SK-N-SH treated with all-trans-retinoic acid at 6 μM for 48 hours (cell line): ENCODE results near the gene INTS15.

Source experiments
- CSDC2 ChIP-seq: fragments of 250-450 bp; sonication (Bioruptor Pico); IDR thresholded peaks from 2 replicates; pipeline ENCODE4 v1.5.0; 2020; ENCODE audit warnings: mild to moderate bottlenecking, moderate library complexity
- ISL1 ChIP-seq: fragments of 250-450 bp; sonication (Bioruptor Pico); IDR thresholded peaks from 2 replicates; pipeline ENCODE4 v2.1.2; 2022; ENCODE audit warnings: mild to moderate bottlenecking, moderate library complexity
- RARB ChIP-seq: fragments of 250-450 bp; sonication (Bioruptor Pico); IDR thresholded peaks from 2 replicates; pipeline ENCODE4 v1.8.0; 2021; ENCODE audit warnings: mild to moderate bottlenecking, moderate library complexity
- TCF4 ChIP-seq: fragments of 250-450 bp; sonication (Bioruptor Pico); IDR thresholded peaks from 2 replicates; pipeline ENCODE4 v1.8.0; 2021; ENCODE audit warnings: mild to moderate bottlenecking, moderate library complexity, borderline replicate concordance
- TOX ChIP-seq: fragments of 250-450 bp; sonication (Bioruptor Pico); IDR thresholded peaks from 2 replicates; pipeline ENCODE4 v1.8.0; 2021; ENCODE audit warnings: mild to moderate bottlenecking, moderate library complexity, borderline replicate concordance
- TF ChIP-seq, protein P1 (sequence below): fragments of 250-450 bp; sonication (Bioruptor Pico); IDR thresholded peaks from 2 replicates; pipeline ENCODE4 v1.5.1; 2020; ENCODE audit warnings: low read depth, mild to moderate bottlenecking, moderate library complexity
- TF ChIP-seq, protein P2 (sequence below): fragments of 250-450 bp; sonication (Bioruptor Pico); IDR thresholded peaks from 2 replicates; pipeline ENCODE4 v1.8.0; 2020; ENCODE audit warnings: mild to moderate bottlenecking, moderate library complexity, borderline replicate concordance

DNA sequence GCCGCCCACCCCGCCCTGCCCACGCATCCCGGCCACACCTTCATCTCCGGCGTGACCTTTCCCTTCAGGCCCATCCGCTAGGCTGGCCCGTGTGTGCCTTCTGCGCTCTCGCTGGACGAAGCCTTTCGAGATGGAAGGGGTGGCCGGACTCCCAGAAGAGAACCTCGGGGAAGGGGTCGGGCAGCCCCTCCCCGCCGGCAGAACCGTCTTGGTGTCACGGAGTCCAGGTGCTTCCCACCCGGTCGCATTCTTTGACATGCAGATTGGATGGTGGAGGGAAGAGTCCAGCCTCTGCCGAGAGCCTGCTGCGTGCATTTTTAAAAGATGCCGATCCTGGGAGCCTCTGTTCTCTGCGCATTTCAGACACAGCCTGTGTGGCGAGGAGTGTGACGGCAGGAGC is 18.3 kb downstream of the INTS15 start:
- TF ChIP-seq, protein P1, sequence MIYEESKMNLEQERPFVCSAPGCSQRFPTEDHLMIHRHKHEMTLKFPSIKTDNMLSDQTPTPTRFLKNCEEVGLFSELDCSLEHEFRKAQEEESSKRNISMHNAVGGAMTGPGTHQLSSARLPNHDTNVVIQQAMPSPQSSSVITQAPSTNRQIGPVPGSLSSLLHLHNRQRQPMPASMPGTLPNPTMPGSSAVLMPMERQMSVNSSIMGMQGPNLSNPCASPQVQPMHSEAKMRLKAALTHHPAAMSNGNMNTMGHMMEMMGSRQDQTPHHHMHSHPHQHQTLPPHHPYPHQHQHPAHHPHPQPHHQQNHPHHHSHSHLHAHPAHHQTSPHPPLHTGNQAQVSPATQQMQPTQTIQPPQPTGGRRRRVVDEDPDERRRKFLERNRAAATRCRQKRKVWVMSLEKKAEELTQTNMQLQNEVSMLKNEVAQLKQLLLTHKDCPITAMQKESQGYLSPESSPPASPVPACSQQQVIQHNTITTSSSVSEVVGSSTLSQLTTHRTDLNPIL: no peak
- TF ChIP-seq, protein P2, sequence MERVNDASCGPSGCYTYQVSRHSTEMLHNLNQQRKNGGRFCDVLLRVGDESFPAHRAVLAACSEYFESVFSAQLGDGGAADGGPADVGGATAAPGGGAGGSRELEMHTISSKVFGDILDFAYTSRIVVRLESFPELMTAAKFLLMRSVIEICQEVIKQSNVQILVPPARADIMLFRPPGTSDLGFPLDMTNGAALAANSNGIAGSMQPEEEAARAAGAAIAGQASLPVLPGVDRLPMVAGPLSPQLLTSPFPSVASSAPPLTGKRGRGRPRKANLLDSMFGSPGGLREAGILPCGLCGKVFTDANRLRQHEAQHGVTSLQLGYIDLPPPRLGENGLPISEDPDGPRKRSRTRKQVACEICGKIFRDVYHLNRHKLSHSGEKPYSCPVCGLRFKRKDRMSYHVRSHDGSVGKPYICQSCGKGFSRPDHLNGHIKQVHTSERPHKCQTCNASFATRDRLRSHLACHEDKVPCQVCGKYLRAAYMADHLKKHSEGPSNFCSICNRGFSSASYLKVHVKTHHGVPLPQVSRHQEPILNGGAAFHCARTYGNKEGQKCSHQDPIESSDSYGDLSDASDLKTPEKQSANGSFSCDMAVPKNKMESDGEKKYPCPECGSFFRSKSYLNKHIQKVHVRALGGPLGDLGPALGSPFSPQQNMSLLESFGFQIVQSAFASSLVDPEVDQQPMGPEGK: no peak
- no peak for TF ChIP-seq RARB (CRISPR knock-in tag)
- TF ChIP-seq CSDC2 (CRISPR knock-in tag): no peak
- no peak for TF ChIP-seq TOX
- no peak for TF ChIP-seq ISL1 (CRISPR knock-in tag)
- TF ChIP-seq TCF4 (CRISPR knock-in tag): no peak
